ENCODE results near the gene EIF5A2.
A peak's percentile ranks its signal among the peaks of the same experiment; 100 is the strongest.
"Not testable (repeated sequence)": the region's sequence is repeated elsewhere in the genome, so short reads cannot be mapped to it uniquely, and the experiment has no call there.

The EIF5A2 gene

DNA sequence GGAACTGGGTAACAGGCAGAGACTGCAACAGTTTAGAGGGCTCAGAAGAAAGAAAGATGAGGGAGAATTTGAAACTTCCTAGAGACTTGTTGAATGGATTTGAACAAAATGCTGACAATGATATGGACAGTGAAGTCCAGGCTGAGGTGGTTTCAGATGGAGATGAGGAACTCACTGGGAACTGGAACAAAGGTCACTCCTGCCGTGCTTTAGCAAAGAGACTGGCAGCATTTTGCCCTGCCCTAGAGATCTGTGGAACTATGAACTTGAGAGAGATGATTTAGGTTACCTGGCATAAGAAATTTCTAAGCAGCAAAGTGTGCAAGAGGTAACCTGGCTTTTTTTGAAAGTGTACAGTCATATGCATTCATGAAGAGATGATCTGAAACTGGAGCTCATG, 11.7 kb downstream of the EIF5A2 start:
- no peak for DNase-seq (ENCODE audit: low spot score)

DNA sequence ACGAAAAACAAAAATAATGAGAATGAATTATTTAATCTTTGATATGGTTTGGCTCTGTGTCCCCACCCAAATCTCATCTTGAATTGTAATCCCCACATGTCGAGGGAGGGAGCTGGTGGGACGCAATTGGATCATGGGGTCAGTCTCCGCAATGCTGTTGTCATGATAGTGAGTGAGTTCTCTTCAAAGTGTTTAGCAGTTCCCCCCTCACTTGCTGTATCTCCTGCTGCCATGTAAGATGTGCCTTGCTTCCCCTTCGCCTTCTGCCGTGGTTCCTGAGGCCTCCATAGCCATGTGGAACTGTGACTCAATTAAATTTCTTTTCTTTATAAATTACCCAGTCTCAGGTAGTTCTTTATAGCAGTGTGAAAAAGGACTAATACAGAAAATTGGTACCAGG, 12.1 kb downstream of the EIF5A2 start:
- not testable (repeated sequence) for DNase-seq (ENCODE audit: low spot score)

DNA sequence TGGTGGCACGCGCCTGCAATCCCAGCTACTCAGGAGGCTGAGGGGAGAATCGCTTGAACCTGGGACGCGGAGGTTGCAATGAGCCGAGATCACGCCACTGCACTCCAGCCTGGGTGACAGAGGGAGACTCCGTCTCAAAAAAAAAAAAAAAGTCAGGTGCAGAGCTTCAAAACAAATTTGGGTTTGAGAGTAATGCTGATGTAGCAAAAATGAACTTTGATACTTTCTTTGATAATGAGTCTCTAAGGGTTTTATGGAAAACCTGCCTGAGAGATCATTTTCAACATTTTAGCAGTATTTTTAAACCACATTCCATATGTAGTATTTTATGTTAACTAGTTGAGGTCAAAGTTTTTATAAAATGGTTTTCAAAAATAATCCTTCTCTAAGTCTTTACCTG, 14.5 kb downstream of the EIF5A2 start:
- no peak for DNase-seq (ENCODE audit: low spot score)

DNA sequence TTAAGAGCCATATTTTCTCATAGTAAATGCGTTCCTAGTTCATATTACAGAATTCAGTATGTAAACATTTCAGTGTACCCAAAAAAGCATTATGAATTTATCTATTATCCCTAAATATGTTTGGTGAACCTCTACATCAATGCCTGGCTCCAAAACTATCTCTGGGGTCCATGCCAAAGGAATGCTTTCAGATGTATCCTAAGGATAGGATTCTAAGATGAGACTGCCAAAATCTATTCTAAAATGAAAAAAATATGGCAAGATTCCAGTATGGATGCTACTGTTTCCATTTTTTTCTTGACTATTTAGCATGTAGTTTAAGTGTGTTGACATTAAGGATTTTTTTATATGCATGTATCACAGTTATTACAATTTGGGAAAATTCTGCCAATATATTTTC, 18.8 kb downstream of the EIF5A2 start:
- no peak for DNase-seq (ENCODE audit: low spot score)

DNA sequence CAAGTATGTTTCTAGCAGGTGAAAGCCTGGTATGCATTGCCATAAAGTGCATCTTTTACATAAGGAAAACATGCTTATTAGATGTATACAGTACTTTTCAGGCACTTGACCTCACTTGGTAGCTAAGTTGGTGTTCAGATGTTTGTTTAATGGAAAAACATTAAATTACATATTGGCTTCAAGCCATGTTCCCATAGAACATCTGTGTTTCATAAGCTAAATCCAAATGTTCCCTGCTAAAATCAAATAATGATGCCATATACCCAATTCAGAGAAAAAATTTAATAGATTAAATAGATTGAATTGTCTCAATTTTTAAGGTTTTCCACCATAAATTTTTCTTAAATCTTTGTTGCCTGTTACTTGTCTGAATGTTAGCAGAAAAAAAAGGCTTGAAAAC, 19.3 kb downstream of the EIF5A2 start:
- no peak for DNase-seq (ENCODE audit: low spot score)

DNA sequence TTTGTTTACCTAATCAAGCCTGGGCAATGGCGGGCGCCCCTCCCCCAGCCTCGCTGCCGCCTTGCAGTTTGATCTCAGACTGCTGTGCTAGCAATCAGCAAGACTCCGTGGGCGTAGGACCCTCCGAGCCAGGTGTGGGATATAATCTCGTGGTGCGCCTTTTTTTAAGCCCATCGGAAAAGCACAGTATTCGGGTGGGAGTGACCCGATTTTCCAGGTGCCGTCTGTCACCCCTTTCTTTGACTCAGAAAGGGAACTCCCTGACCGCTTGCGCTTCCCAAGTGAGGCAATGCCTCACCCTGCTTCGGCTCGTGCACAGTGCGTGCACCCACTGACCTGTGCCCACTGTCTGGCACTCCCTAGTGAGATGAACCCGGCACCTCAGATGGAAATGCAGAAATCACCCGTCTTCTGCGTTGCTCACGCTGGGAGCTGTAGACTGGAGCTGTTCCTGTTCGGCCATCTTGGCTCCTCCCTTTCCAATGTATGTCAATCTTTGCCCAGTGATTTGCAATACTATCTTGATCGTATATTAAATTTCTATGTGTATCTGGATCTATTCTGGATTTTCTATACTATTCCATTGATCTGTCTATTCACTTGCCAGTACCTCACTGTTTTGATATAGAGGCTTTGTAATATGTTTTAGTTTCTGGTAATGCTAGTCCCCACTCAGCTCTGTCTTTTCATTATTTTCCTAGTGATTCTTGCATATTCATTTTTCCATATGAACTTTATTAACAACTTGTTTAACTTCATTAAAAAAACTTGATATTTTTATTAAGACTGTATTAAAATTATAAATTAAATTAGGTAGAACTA, 24.1 kb downstream of the EIF5A2 start:
- not testable (repeated sequence) for DNase-seq (ENCODE audit: low spot score)

DNA sequence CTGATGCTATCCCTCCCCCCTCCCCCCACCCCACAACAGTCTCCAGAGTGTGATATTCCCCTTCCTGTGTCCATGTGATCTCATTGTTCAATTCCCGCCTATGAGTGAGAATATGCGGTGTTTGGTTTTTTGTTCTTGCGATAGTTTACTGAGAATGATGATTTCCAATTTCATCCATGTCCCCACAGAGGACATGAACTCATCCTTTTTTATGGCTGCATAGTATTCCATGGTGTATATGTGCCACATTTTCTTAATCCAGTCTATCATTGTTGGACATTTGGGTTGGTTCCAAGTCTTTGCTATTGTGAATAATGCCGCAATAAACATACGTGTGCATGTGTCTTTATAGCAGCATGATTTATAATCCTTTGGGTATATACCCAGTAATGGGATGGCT, 29.7 kb downstream of the EIF5A2 start:
- DNase-seq (ENCODE audit: low spot score) = not testable (repeated sequence)

DNA sequence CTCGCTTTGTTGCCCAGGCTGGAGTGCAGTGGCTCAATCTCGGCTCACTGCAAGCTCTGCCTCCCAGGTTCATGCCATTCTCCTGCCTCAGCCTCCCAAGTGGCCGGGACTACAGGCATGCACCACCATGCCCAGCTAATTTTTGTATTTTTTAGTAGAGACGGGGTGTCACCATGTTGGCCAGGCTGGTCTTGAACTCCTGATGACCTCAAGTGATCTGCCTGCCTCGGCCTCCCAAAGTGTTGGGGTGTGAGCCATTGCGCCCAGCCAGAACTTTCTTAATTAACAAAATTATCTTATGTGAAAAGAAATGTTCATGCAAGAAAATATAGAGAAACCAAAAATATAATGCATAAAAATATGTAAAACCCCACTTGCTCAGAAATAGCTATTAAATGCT, 31.1 kb downstream of the EIF5A2 start:
- DNase-seq (ENCODE audit: low spot score) = not testable (repeated sequence)

DNA sequence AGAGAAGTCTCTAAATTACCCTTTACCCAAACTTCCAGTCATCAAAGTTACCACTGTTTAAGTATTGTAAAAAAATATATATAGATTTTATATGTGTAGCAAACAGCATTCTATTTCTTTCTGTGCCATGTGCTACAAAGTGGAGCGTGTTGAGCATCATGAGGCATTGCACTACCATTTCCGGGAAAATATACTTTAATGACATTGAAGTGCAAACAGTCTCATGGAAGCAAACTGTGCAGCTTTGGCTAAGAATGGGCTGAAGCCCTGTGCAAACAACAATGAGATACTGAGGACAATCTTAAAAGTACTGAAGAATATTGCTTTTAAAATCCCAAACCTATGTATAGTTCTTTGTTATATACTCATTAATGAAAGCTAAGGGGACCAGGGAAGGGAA, 31.9 kb downstream of the EIF5A2 start:
- DNase-seq (ENCODE audit: low spot score) = no peak

DNA sequence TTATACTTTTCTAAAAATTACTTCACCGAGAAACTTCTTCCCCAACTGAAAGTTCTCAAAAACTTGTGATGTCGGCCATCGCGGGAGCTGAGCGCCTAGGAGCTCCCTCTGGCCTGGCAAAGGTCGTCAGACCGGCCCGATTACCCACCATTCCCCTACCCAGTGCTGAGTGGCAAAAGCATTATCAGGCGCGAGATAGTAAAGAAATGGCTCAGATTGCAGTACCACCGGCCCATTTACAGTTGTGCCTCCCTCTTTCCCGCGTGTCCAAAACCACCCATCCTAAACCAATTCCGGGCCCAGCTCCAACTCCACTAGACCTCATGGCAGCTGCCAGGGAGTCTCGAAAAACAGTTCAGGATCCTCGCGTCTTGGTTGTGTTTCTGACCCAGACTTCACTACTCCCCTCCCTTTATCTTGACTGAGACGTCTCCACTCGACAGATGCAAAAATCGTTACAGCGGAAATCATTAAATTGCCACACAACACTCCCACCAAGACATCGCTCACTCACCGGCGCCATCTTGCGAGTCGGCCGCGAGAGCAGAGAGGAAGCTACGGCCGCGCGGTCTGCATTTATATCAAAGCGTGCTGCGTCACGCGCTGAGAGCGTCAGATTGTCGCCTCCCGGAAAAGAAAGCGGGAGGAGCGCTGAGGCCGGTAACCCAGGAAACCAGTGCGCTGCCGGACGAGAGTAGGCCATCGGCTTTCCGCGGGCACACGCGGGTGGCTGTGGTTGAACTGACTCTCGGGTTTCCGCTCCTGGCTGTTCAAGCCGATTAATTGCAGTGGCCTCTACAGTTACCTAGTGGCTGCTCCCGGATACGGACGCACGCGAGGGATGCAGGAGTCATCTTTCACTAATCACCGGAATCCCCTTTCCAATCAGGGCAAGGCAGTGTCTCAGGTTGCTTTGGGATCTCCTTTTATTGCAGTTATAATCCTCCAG, 38.5 kb downstream of the EIF5A2 start, which contains the start of gene RPL22L1:
Gene RPL22L1 (minus strand): TSS at position 551 of the 949 bp plus-strand sequence. CDS start 28 bp downstream, at position 523.
- DNase-seq (ENCODE audit: low spot score) = peak; percentile 90

DNA sequence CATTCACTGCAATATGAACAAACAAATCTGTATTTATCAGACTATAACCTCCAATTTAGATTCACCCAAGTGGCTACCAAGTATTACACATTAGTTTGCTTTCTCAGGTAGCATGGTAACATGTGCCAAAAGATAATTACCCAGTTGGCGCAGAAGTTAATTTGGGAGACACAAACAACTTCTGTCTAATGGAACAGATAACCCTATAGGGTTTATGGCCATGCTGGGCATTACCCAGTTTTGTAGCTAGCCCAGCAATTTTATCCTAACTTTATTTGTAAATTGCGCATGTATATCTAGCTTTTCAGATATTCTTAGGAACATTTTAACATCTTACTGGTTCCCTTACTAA, 39.2 kb downstream of the EIF5A2 start:
- peak; percentile 66 for DNase-seq (ENCODE audit: low spot score)

DNA sequence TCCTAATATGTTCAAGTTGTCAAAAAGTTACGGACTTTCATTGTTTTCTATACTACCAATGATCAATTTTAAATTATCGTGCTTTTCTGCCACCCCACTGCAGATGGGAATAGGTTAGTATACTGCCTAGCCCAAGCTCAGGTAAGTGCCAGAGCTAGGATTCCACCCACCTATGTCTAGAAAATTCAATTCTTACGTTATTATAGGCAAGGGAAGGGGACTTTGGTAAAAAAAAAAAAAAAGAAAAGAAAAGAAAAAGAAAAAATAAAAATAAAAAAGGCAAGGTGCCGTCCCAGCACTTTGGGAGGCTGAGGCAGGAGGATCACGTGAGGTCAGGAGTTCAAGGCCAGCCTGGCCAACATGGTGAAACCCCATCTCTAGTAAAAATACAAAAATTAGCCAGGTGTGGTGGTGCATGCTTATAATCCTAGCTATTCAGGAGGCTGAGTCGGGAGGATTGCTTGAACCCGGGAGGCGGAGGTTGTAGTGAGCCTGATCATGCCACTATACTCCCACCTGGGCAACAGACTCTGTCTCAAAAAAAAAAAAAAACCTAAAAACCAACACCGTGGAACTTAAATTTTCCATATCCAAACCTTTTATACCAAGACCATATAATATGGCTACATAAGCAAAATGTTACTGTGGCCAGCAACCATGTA, 39.7 kb downstream of the EIF5A2 start:
- DNase-seq (ENCODE audit: low spot score) = no peak

DNA sequence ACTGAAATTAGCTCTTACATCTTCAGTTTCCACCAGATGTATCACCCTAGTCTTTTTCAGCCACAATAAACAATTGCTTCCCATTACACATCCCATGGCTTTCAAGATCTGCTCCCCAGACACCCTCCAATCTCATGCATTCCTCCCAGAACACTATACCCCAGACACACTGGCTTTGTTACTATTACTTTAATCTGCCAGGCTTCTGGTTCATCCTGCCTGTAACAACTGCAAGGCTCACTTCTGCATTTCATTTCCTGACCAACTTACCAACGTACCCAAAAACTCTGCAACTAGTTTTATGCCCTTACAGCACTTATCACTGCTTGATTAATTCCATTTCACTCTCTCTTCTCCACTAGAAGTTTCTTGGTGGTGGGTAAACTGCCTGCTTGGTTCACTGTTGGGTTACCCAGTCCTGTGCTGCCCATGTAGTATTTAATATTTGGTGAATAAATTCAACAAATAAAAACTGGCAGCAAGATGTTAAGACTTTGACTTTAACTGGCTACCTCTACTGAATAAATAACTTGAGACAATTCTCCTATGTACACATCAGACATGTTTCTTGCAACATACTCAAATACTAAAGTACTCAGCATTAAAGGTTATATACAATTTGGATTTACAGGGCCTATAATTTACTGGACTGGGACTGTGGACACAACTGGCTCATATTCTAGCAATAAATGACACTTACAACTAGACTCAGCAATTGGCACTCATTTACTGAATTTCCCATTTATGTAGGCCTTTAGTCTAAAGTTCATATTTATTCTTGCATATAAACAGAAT, 41.1 kb downstream of the EIF5A2 start:
- no peak for DNase-seq (ENCODE audit: low spot score)

DNA sequence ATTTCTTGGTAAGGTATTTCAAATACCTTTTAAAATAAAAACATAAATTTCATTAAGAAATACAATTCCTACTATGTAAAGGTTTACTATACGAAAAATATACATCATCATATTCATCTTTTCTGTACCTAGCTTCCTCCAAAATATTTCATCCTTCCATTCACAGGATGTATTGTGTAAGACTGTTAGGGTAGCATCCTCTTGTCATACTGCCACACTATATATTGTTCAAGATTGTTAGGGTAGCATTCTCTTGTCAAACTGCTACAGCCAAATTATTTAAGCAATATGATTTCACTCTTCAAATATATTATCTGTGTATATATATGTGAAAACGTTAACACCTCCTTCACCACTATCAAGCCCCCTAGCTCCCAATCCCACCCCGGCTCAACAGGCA, 41.9 kb downstream of the EIF5A2 start:
- no peak for DNase-seq (ENCODE audit: low spot score)

DNA sequence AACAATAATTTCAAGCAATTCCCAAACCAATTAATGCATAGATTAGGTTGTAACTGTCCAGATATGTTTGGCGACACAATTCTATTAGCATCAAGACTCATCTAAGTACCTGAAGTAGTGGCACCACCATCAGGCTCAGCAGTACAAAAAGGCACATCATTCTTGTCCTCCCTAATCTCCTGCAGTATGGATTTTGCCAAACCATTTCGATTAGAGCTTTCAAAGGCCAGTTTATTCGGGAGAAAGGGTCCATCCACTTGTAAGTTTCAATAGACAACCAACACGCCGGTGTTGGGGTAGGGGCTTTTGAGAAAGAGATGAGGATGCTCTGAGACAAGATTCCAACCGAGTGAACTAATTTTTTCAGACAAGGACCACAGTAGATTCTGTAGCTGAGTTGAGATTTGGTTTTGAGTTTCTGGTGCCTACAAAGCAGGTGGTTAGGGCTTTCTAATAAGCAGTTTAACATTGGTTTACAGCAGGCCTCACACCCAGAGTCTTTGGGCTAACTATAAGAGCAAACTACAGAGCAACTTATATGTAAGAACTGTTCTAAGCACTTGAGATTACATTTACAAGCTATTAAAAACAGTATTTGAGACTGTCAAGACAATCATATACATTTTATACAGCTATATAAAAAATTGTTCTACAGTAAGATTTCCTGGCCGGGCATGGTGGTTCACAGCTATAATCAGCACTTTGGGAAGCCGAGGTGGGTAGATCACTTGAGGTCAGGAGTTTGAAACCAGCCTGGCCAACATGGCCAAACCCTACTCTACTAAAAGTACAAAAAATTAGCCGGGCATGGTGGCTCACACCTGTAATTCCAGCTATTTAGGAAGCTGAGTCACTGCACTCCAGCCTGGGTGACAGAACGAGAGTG, 43.0 kb downstream of the EIF5A2 start:
- no peak for DNase-seq (ENCODE audit: low spot score)

DNA sequence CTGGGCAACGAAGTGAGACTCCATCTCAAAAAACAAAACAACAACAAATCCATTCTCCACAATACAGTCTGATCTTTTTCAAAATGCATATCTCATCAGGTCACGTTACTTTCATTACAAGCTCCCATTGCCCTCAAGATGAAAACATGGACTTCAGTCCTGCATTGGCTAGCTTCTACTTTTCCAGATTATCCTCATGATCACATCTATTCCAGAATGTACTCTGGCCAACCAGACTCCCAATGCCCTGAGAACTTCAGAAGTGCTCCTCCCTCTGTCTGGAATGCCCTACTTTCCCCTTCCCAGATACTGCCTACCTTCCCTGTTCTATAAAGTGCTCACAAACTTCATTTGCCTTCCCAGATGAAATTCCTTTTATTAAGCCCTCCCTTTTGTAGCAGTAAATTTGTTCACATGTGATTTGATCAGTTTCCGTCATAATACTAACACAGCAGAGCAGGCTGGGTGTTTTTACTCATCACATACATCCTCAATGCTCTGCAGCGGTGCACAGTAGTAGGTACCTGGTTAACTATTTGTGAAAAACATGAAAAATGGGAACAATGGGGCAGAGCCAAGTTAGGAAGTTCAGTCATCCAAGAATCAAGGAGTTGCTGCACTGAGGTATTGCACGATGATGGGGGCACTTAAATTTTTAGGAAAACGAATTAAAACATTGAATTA, 43.8 kb downstream of the EIF5A2 start:
- DNase-seq (ENCODE audit: low spot score) = no peak

DNA sequence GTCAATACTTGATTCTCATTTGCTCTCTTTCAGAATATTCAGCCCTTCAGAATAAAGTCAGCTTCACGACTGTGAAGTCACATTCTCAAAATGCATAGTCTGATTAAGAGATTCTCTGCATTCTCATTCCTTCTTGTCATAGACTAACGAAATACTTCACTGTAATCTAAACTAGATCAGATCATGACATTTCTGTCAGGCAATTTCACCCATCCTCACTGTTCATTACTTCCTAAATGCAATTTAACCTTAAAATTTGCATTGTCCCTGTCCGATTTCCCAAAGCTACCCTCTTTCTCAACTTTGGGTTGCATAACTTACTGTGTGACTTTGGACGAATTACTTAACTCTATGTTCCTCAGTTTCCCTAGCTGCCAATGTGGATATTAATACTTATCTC, 44.6 kb downstream of the EIF5A2 start:
- no peak for DNase-seq (ENCODE audit: low spot score)

DNA sequence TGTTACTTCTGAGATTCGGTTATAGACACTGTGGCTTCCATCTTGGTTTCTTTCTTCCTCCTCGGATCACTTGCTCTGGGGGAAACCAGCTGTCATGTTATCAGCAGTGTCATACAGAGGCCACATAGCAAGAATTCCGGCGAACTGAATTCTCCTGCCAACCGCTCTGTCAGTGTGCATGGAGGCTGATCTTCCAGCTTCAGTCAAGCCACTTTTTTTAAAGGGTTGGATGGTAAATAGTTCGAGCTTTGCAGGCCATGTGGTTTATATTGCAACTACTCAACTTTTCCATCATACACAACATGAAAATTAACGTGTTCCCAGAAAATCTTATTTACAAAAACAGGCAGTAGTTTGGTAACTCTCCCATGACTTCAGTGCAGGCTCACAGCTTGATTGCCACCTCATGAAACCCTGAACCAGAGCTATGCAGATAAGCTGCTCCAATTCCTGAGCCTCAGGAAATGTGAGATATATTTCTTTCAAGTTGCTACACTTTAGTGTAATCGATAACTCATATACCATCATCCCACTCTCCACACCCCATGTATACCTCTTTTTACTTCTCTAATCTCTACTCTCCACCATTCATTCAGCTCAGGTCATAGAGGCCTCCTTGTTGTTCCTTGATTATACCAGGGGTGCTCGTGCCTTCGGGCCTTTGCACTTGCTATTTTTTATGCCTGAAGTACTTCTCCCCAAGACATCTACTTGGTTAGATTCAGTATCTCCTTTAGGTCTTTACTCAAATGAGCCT, 45.6 kb downstream of the EIF5A2 start:
- no peak for DNase-seq (ENCODE audit: low spot score)

DNA sequence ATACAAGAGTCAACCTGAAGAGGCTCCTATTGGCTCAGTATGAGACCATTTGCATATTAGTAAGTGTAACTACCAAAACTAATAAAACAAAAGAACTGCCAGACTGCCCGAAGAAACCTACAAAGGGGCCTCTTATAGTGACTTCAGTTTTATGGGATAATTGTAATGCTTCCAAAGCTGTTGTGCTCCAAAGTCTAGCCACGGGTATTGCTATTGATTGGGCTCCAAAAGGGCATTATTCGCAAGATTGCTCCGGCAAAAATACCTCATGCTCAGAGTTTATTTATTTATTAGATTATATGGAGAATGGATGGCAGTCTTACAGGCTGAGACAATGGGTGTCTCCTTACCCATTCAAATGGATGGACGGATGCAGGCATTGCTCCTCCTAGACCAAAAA, 49.8 kb downstream of the EIF5A2 start:
- DNase-seq (ENCODE audit: low spot score) = no peak
